LNCAP (cell line): Measurements from ENCODE around the gene SLC22A2.

ENCODE experiments used
- CTCF ChIP-seq: fragments of 450-650 bp; IDR thresholded peaks from 2 replicates; pipeline ENCODE4 v1.5.1; 2017; ENCODE audit warnings: mild to moderate bottlenecking

Gene SLC22A2

GRCh38 chr6:160239929-160240690, 18.5 kb downstream of the SLC22A2 start:
- no peak for TF ChIP-seq CTCF

DNA sequence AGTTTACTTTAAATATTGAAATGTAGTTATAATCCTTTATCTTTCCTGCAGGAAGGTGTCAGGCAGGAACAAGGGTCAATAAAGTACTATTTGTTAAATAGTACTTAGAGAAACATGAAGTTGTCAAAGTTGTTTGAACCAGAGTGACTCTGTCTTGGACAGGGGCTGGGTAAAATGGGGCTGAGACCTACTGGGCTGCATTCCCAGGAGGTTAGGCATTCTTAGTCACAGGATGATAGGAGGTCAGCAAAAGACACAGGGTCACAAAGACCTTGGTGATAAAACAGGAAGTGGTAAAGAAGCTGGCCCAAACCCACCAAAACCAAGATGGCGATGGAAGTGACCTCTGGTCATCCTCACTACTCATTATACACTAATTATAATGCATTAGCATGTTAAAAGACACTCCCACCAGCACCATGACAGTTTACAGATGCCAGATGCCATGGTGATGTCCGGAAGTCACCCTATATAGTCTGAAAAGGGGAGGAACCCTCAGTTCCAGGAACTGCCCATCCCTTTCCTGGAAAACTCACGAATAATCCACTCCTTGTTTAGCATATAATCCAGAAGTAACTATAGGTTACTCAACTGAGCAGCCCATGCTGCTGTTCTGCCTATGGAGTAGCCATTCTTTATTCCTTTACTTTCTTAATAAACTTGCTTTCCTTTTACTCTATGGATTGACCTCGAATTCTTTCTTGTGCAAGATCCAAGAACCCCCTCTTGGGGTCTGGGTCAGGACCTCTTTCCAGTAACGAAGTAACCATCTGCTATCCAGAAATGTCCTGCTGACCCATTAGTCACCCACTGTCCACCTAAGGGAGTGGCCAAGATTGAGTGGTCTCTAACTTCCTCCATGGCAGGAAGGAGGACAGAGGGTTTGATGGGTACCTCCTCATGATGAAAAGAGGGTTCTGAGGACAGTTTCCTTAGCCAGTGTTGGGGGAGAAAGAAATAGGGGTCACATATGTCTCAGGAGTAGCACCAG, 19.6 kb downstream of the SLC22A2 start:
- TF ChIP-seq CTCF = no peak

DNA sequence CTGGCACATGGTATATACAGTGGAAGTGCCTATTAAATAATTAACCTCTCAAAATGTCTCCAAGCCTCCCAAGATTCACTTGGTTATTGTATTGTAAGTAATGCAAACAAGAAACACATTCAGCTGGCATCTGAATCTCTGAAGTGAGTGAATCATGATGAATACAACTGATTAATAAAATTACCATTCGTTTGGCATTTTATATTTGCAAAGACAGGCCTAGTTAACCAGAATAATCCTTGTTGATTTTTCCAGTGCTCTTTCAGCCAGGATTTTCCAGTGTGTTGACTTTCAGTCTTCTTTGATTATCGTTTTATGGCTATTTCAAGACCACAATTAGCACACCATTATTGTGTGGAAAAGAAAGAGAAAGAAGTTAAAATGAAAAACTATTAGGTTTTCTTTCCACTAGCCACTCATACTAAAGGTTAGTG, 20.3 kb downstream of the SLC22A2 start:
- TF ChIP-seq CTCF = no peak

DNA sequence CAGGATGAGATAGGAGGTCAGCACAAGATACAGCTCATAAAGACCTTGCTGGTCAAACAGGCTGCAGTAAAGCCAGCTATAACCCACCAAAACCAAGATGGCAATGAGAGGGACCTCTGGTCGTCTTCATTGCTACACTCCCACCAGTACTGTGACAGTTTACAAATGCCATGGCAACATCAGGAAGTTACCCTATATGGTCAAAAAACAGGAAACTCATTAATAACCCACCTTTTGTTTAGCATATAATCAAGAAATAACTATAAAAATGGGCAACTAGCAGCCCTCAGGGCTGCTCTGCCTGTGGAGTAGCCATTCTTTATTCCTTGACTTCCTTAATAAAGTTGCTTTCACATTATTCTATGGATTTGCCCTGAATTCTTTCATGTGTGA, 30.9 kb downstream of the SLC22A2 start:
- TF ChIP-seq CTCF = no peak

DNA sequence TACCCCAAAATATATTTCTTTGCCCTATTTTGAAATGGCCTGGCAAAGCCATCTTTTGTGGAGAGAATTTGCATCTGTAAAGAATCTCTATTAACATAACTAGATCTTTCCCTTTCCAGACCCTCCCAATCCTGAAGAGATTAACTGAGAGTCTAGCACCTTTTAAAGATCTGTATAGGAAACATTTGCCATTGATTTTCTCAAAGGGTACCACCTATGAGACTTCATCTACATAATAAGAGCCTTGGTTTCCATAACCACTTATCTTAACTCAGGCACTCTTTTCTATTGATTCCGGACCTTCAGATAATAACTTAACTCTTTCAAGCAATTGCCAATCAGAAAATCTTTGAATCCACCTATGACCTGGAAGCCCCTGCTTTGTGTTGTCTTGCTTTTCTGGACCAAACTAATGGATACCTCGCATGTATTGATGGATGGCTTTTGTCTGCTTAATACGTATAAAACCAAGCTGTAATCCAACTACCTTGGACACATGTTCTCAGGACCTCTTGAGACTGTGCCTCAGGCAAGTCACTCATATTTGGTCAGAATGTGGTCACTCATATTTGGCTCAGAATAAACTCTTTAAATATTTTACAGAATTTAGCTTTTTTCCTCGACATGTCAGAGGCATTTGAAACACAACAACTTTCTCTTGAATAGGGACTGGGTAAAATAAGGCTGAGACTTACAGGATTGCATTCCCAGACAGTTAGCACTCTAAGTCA, 31.4 kb downstream of the SLC22A2 start:
- TF ChIP-seq CTCF = no peak

DNA sequence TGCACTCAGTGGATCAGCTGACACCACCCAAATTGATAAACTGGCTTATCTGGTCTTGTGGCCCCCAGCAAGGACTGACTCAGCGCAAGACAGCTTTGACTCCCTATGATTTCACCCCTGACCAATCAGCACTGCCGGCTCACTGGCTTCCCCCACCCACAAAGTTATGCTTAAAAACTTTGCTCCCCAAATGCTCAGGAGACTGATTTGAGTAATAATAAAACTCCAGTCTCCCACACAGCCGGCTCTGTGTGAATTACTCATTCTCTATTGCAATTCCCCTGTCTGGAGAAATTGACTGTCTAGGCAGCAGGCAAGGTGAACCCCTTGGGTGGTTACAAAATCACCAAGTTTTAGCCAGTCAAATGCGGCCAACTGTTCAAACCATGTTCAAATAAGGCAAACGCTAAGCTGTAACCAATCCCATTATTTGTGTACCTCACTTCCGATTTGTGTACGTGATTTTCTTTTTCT, 32.5 kb downstream of the SLC22A2 start:
- TF ChIP-seq CTCF = no peak

DNA sequence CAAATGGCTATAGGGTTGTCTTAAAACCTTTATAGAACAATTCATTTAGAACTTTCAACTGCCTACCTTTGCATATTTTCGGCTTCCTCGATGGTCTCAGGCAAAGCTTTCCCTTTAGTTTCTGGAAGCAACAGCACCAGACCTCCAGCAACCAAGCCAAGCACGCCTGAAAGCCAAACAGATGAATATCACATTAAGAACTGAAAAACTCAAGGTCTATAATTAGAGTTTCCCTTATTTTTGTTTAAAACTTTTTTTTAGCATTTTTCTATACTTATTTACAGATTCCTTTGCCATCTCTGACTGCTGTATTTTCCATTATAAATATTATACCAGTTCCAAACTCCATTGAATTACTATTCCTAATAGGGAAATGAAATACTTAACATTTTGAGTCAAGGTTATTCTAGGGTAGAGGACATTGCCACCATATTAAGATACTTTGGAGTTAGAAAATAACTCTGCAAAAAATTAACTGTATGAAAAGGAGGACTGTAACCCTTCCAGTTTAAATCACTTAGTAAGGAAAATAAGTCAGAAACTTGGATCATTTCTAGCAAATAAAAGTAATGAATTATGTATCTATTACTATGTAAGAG, 33.9 kb downstream of the SLC22A2 start:
- TF ChIP-seq CTCF = no peak
